Measurements from ENCODE around the gene NCAPD2.

Gene NCAPD2

GRCh38 chr12:6452944-6453630, 40.8 kb upstream of the NCAPD2 start:
- Histone ChIP-seq H4K20me1 (ENCODE audit: low read depth, low read length) (no peaks in the 10 kb centered on the region), H3K27ac (ENCODE audit: low read depth, low read length) (peak overlapping the region; percentile 87; the same call in 1 of the 2 replicates), H3K36me3 (ENCODE audit: low read length) (peaks cover 4% of the 10 kb centered on the region; the same call in 1 of the 2 replicates), H3K27me3 (ENCODE audit: low read length) (no peaks in the 10 kb centered on the region), H2AFZ (ENCODE audit: low read depth, low read length, severe bottlenecking) (no peak overlapping the region), H3K4me2 (ENCODE audit: low read depth, low read length, poor library complexity, severe bottlenecking) (no peak overlapping the region), H3K79me2 (ENCODE audit: insufficient read depth, low read length) (no peaks in the 10 kb centered on the region), H3K9ac (ENCODE audit: low read length) (peak overlapping the region; percentile 57; the same call in 1 of the 2 replicates), H3K9me3 (ENCODE audit: insufficient read depth, low read length) (no peaks in the 10 kb centered on the region), H3K4me3 (ENCODE audit: insufficient read depth, low read length, poor library complexity, severe bottlenecking) (no peak overlapping the region), H3K9me2 (replicated peaks; ENCODE audit: insufficient read depth, low read length) (no peaks in the 10 kb centered on the region), H3F3A (ENCODE audit: insufficient read depth) (peaks cover 36% of the 10 kb centered on the region)
- TF ChIP-seq CTCF (IDR thresholded peaks at IDR 0.05; ENCODE audit: insufficient read depth, low read length, poor library complexity, severe bottlenecking) (no peak), EZH2phosphoT487 (conservative IDR thresholded peaks at IDR 0.05; ENCODE audit: low read length) (no peak)

GRCh38 chr12:6457220-6457945, 36.5 kb upstream of the NCAPD2 start:
- no peak overlapping the region for H3K9ac ChIP-seq (ENCODE audit: low read length)
- peaks cover 7% of the 10 kb centered on the region for H3K36me3 ChIP-seq (ENCODE audit: low read length)
- no peaks in the 10 kb centered on the region for H3K79me2 ChIP-seq (ENCODE audit: insufficient read depth, low read length)
- H3K4me3 ChIP-seq (ENCODE audit: insufficient read depth, low read length, poor library complexity, severe bottlenecking), result no peak overlapping the region
- TF ChIP-seq CTCF (IDR thresholded peaks at IDR 0.05; ENCODE audit: insufficient read depth, low read length, poor library complexity, severe bottlenecking) (no peak), EZH2phosphoT487 (conservative IDR thresholded peaks at IDR 0.05; ENCODE audit: low read length) (no peak)
- peaks cover 34% of the 10 kb centered on the region for H3F3A ChIP-seq (ENCODE audit: insufficient read depth)
- no peaks in the 10 kb centered on the region for H4K20me1 ChIP-seq (ENCODE audit: low read depth, low read length)
- H2AFZ ChIP-seq (ENCODE audit: low read depth, low read length, severe bottlenecking), result no peak overlapping the region
- no peaks in the 10 kb centered on the region for H3K9me2 ChIP-seq (replicated peaks; ENCODE audit: insufficient read depth, low read length)
- no peaks in the 10 kb centered on the region for H3K27me3 ChIP-seq (ENCODE audit: low read length)
- H3K27ac ChIP-seq (ENCODE audit: low read depth, low read length), result no peak overlapping the region
- no peaks in the 10 kb centered on the region for H3K9me3 ChIP-seq (ENCODE audit: insufficient read depth, low read length)
- H3K4me2 ChIP-seq (ENCODE audit: low read depth, low read length, poor library complexity, severe bottlenecking), result no peak overlapping the region

- Histone ChIP-seq H3K36me3 (ENCODE audit: low read length) (peaks cover 10% of the 10 kb centered on the region), H4K20me1 (ENCODE audit: low read depth, low read length) (no peaks in the 10 kb centered on the region), H3K9ac (ENCODE audit: low read length) (no peak overlapping the region), H3K9me2 (replicated peaks; ENCODE audit: insufficient read depth, low read length) (no peaks in the 10 kb centered on the region), H3K4me2 (ENCODE audit: low read depth, low read length, poor library complexity, severe bottlenecking) (no peak overlapping the region), H3K27ac (ENCODE audit: low read depth, low read length) (peak overlapping the region; percentile 38; the same call in 1 of the 2 replicates), H3F3A (ENCODE audit: insufficient read depth) (peaks cover 42% of the 10 kb centered on the region), H3K9me3 (ENCODE audit: insufficient read depth, low read length) (no peaks in the 10 kb centered on the region), H3K27me3 (ENCODE audit: low read length) (no peaks in the 10 kb centered on the region), H3K79me2 (ENCODE audit: insufficient read depth, low read length) (no peaks in the 10 kb centered on the region), H2AFZ (ENCODE audit: low read depth, low read length, severe bottlenecking) (no peak overlapping the region), H3K4me3 (ENCODE audit: insufficient read depth, low read length, poor library complexity, severe bottlenecking) (no peak overlapping the region)
- TF ChIP-seq CTCF (IDR thresholded peaks at IDR 0.05; ENCODE audit: insufficient read depth, low read length, poor library complexity, severe bottlenecking), result no peak
- TF ChIP-seq EZH2phosphoT487 (conservative IDR thresholded peaks at IDR 0.05; ENCODE audit: low read length), result no peak
Measured at GRCh38 chr12:6458281-6459003, 35.5 kb upstream of the NCAPD2 start.
